K562 (cell line): ENCODE measurements around the gene PTPRO. TPM values are rescaled to one million over a fixed set of nuclear protein-coding genes. Genes with fewer than 3 reads are reported as not detected.

Experiments
- ATAC-seq: fragments of 200-7000 bp; cut with Tn5 transposase; 3 replicates; pipeline ENCODE4 v1.9.1; 2020; ENCODE audit warnings: moderate library complexity
- BruUV-seq: library from RNA; stranded (reverse); fragments of 400-500 nt; replicated peaks from 2 replicates; lab custom pipeline; 2021; lab: Mats Ljungman, UMichigan
- CTCF ChIA-PET: fragments of 300-600 bp; formaldehyde crosslinking; extraction: SDS; loops from one replicate; lab custom pipeline; 2021; ENCODE audit warnings: low intra/inter-chr PET ratio; lab: Yijun Ruan, JAX
- POLR2A ChIA-PET: fragments of 300-600, 350-650 bp; sonication (Branson Sonifier 250); formaldehyde crosslinking; extraction: SDS; loops from one replicate; lab custom pipeline; 2021; ENCODE audit warnings: antibody characterized with exemption, inconsistent platforms; lab: Yijun Ruan, JAX
- DNase-seq, 4 experiments: peaks; one replicate each; pipeline versions ENCODE4 v3.0.0 to v3.0.0-alpha.2; 2011 to 2018; ENCODE audit warnings: low spot score in 3 of 4, mixed read lengths in 3 of 4; ENCODE audit errors: extremely low read depth in 1 of 4
- FAIRE-seq: peaks from 2 replicates; lab custom pipeline; 2011; peaks lifted over from hg19 to GRCh38; lab: Jason Lieb, UNC
- H2AFZ ChIP-seq: 2 replicates; pipeline ENCODE4 v1.6.0; 2011; ENCODE audit warnings: low read depth, low read length, control low read depth, inconsistent platforms
- H3K27ac ChIP-seq: fragments of 200-600 bp; 3 replicates; pipeline ENCODE4 v1.8.0; 2011; ENCODE audit warnings: low read depth, mild to moderate bottlenecking, control low read depth, inconsistent platforms, low read length, moderate library complexity, mixed read lengths; ENCODE audit errors: extremely low read depth
- H3K27me3 ChIP-seq, 2 experiments: fragments of 300-600 bp in 1 of 2; 2 replicates in 1 of 2; 3 replicates in 1 of 2; pipeline versions ENCODE4 v1.6.0 to v1.8.0; 2011; ENCODE audit warnings: inconsistent platforms in 2 of 2, low read length in 2 of 2, mild to moderate bottlenecking in 1 of 2, mixed read lengths in 1 of 2, moderate library complexity in 1 of 2; ENCODE audit not compliant: control insufficient read depth in 2 of 2, insufficient read depth in 2 of 2
- H3K36me3 ChIP-seq: fragments of 300-600 bp; 3 replicates; pipeline ENCODE4 v1.8.0; 2011; ENCODE audit warnings: mild to moderate bottlenecking, low read length, inconsistent platforms; ENCODE audit not compliant: control insufficient read depth, insufficient read depth
- H3K4me1 ChIP-seq, 2 experiments: fragments of 200-600 bp in 1 of 2; replicated peaks in 1 of 2; 2 replicates in 1 of 2; 3 replicates in 1 of 2; pipeline versions ENCODE4 v1.5.1 to v1.8.0; 2011; ENCODE audit warnings: inconsistent platforms in 2 of 2, low read length in 2 of 2, mild to moderate bottlenecking in 1 of 2, mixed read lengths in 1 of 2, moderate library complexity in 1 of 2; ENCODE audit not compliant: control insufficient read depth in 2 of 2, insufficient read depth in 2 of 2
- H3K4me2 ChIP-seq: 2 replicates; pipeline ENCODE4 v1.6.1; 2011; ENCODE audit warnings: low read length, control low read depth, inconsistent platforms, mixed read lengths; ENCODE audit not compliant: insufficient read depth
- H3K4me3 ChIP-seq: fragments of 200-600 bp; sonication (generic), shearing (Covaris generic); 2 replicates; pipeline ENCODE4 v1.5.1; 2016; ENCODE audit warnings: control low read depth, inconsistent platforms
- H3K79me2 ChIP-seq: fragments of 200-600 bp; 3 replicates; pipeline ENCODE4 v1.8.0; 2011; ENCODE audit warnings: low read length, inconsistent platforms; ENCODE audit not compliant: control insufficient read depth, insufficient read depth
- H3K9ac ChIP-seq, 2 experiments: 2 replicates each; pipeline versions ENCODE4 v1.6.0 to v1.6.1; 2011; ENCODE audit warnings: low read depth in 2 of 2, low read length in 2 of 2, control low read depth in 1 of 2, inconsistent platforms in 1 of 2, mild to moderate bottlenecking in 1 of 2, mixed read lengths in 1 of 2; ENCODE audit not compliant: insufficient read depth in 1 of 2
- H3K9me1 ChIP-seq: one replicate; pipeline ENCODE4 v1.6.0; 2011; ENCODE audit warnings: inconsistent platforms, mild to moderate bottlenecking, low read length, moderate library complexity; ENCODE audit not compliant: control insufficient read depth, insufficient read depth
- H3K9me3 ChIP-seq: replicated peaks from 2 replicates; pipeline ENCODE4 v1.5.1; 2011; ENCODE audit warnings: low read depth, low read length, inconsistent platforms; ENCODE audit not compliant: control insufficient read depth, insufficient read depth
- H4K20me1 ChIP-seq: replicated peaks from 2 replicates; pipeline ENCODE4 v1.6.1; 2011; ENCODE audit warnings: low read length, inconsistent platforms, mixed read lengths; ENCODE audit not compliant: control insufficient read depth, insufficient read depth
- KLF10 ChIP-seq: fragments of 250-450 bp; sonication (Bioruptor Pico); IDR thresholded peaks from 2 replicates; pipeline ENCODE4 v1.6.1; 2021; ENCODE audit warnings: matching md5 sums
- PTBP1 ChIP-seq: fragments of 200-400 bp; formaldehyde crosslinking; IDR thresholded peaks from 2 replicates; pipeline ENCODE4 v1.6.1; 2017; ENCODE audit warnings: low read depth, low read length
- ZNF134 ChIP-seq: fragments of 250-450 bp; sonication (Bioruptor Pico); conservative IDR thresholded peaks from 2 replicates; pipeline ENCODE4 v1.4.0; 2020
- ZNF384 ChIP-seq: IDR thresholded peaks from 2 replicates; pipeline ENCODE4 v1.6.1; 2012; ENCODE audit warnings: low read depth, low read length, improper control_type of control experiment
- WGBS: fragments of 100-300 bp; shearing (Covaris generic); methylation state at CpG from one replicate; pipeline ENCODE4 v1.1.6; 2016; ENCODE audit warnings: low coverage, mixed read lengths; ENCODE audit not compliant: insufficient coverage; ENCODE audit errors: missing lambda C conversion rate; 5-methylcytosine and 5-hydroxymethylcytosine counted together
- in situ Hi-C: fragments of 300-500 bp; cut with MboI; formaldehyde crosslinking; loops from 4 replicates; pipeline ENCODE4 v1.15.0; 2018; ENCODE audit warnings: inconsistent platforms, mixed read lengths
- intact Hi-C: fragments of 100-400 bp; cut with micrococcal nuclease; formaldehyde crosslinking; loops from 2 replicates; pipeline ENCODE4 v1.14.2; 2022
- polyA plus RNA-seq, 8 experiments: library from polyadenylated mRNA; depleted of rRNA in 4 of 8; stranded (reverse) in 5 of 8; unstranded in 3 of 8; fragments of >200 nt; fragmentation: Nextera tagmentation in 2 of 8; fragmentation: Illumina TruSeq in 1 of 8; extraction: Ambion mirVana in 2 of 8; extraction: Trizol in 1 of 8; gene quantifications; 2 replicates each; pipeline versions ENCODE4 v1.2.1 to v1.2.3, GENCODE V29; 2011 to 2014; ENCODE audit warnings: inconsistent platforms in 1 of 8, missing spikeins in 1 of 8
- total RNA-seq, 7 experiments: library from RNA; depleted of rRNA in 6 of 7; stranded (reverse); fragments of >200 nt in 6 of 7; fragmentation: Illumina TruSeq in 2 of 7; extraction: Trizol in 2 of 7; gene quantifications; 2 replicates each; pipeline versions ENCODE4 v1.2.1 to v1.2.3, GENCODE V29; 2011 to 2021; ENCODE audit warnings: low replicate concordance in 1 of 7
- TF ChIP-seq, protein P1 (sequence below): sonication (generic); formaldehyde crosslinking; IDR thresholded peaks from 2 replicates; pipeline ENCODE4 v1.5.0; 2020; ENCODE audit warnings: missing genetic modification reagents
- TF ChIP-seq, protein P2 (sequence below): sonication (generic); formaldehyde crosslinking; IDR thresholded peaks from 2 replicates; pipeline ENCODE4 v1.8.0; 2022; ENCODE audit warnings: missing genetic modification reagents, mild to moderate bottlenecking, moderate library complexity, borderline replicate concordance

The PTPRO gene
- total and polyA plus RNA-seq, 9 of the 15 experiments (the other 6 are each of a cell fraction or from before 2014, with no cell fraction given) = 0.22 TPM; not detected in 8

DNA sequence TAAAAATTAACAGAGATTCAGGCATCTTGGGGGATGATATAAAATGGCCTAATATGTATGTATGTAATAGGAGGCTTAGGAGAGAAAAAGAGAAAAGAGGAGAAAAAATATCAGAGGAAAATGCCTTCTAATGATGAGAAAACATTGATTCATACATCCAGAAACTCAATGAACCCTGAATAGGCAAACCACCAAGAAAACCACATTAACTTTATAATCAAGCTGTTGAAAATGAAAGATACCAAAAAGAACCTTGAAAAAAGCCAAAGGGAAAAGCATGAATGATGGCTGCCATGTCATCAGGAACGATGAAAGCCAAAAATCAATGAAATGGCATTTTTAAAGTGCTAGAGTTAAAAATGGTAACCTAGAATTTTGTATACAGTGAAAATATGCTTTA is 286.6 kb downstream of the PTPRO start:
- TF ChIP-seq ZNF134 (CRISPR knock-in tag) (no peak), ZNF384 (no peak), PTBP1 (no peak), KLF10 (CRISPR knock-in tag) (no peak)
- TF ChIP-seq, protein P1, sequence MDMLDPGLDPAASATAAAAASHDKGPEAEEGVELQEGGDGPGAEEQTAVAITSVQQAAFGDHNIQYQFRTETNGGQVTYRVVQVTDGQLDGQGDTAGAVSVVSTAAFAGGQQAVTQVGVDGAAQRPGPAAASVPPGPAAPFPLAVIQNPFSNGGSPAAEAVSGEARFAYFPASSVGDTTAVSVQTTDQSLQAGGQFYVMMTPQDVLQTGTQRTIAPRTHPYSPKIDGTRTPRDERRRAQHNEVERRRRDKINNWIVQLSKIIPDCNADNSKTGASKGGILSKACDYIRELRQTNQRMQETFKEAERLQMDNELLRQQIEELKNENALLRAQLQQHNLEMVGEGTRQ = no peak
- TF ChIP-seq, protein P2, sequence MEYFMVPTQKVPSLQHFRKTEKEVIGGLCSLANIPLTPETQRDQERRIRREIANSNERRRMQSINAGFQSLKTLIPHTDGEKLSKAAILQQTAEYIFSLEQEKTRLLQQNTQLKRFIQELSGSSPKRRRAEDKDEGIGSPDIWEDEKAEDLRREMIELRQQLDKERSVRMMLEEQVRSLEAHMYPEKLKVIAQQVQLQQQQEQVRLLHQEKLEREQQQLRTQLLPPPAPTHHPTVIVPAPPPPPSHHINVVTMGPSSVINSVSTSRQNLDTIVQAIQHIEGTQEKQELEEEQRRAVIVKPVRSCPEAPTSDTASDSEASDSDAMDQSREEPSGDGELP (CRISPR knock-in tag) = no peak
- Histone ChIP-seq H3K27ac (no peak overlapping the region), H3K79me2 (no peaks in the 10 kb centered on the region), H4K20me1 (no peaks in the 10 kb centered on the region), H3K9me3 (no peaks in the 10 kb centered on the region), H3K27me3 (no peaks in the 10 kb centered on the region), H3K4me1 (no peaks in the 10 kb centered on the region), H3K4me2 (no peak overlapping the region), H2AFZ (no peak overlapping the region), H3K9ac (no peak overlapping the region), H3K9me1 (no peaks in the 10 kb centered on the region), H3K4me3 (no peak overlapping the region), H3K36me3 (no peaks in the 10 kb centered on the region)
- ATAC-seq = no peak
- BruUV-seq = no TSS peak
- in situ Hi-C loops (no loop called here), intact Hi-C loops (no loop called here)
- no peak for DNase-seq
- no peak for FAIRE-seq
- ChIA-PET POLR2A (no interaction called here), CTCF (no interaction called here)
- WGBS = 0% methylated on average over 1 of the region's 1 CpG
